H1 (cell line): ENCODE measurements around the gene SLC24A3. TPM values are rescaled to one million over a fixed set of nuclear protein-coding genes. Genes with fewer than 3 reads are reported as not detected.

ENCODE experiments used
- CTCF ChIA-PET: fragments of 300-600 bp; sonication (Branson Sonifier 250); formaldehyde crosslinking; loops from one replicate; lab custom pipeline; 2021; ENCODE audit not compliant: partially characterized antibody; lab: Charles Lee
- POLR2A ChIA-PET: fragments of 300-600 bp; sonication (Branson Sonifier 250); formaldehyde crosslinking; loops from one replicate; lab custom pipeline; 2021; ENCODE audit warnings: inconsistent platforms; ENCODE audit not compliant: partially characterized antibody; lab: Charles Lee
- DNase-seq, 2 experiments: peaks; one replicate each; pipeline versions ENCODE4 v3.0.0 to v3.0.0-alpha.2; 2010 to 2022; ENCODE audit warnings: low spot score in 2 of 2, low read depth in 1 of 2, mixed read lengths in 1 of 2
- FAIRE-seq: peaks from 2 replicates; lab custom pipeline; 2011; peaks lifted over from hg19 to GRCh38; lab: Jason Lieb, UNC
- H2AFZ ChIP-seq: 2 replicates; pipeline ENCODE4 v1.8.1; 2012; ENCODE audit warnings: low read length, inconsistent platforms
- H2AK5ac ChIP-seq: 2 replicates; pipeline ENCODE4 v1.6.1; 2013; ENCODE audit warnings: low read depth, low read length
- H2BK120ac ChIP-seq: replicated peaks from 2 replicates; pipeline ENCODE3; 2013; ENCODE audit warnings: low read depth, low read length, inconsistent platforms
- H2BK12ac ChIP-seq: 2 replicates; pipeline ENCODE4 v1.6.1; 2013; ENCODE audit warnings: low read depth, low read length
- H2BK15ac ChIP-seq: 2 replicates; pipeline ENCODE4 v1.6.1; 2013; ENCODE audit warnings: low read length
- H2BK20ac ChIP-seq: 2 replicates; pipeline ENCODE4 v1.6.1; 2013; ENCODE audit warnings: low read length
- H2BK5ac ChIP-seq: 2 replicates; pipeline ENCODE4 v1.6.1; 2013; ENCODE audit warnings: low read depth, low read length
- H3K14ac ChIP-seq: 2 replicates; pipeline ENCODE4 v1.6.1; 2013; ENCODE audit warnings: inconsistent platforms; ENCODE audit not compliant: insufficient read length
- H3K18ac ChIP-seq: 2 replicates; pipeline ENCODE4 v1.6.1; 2013; ENCODE audit warnings: low read length; ENCODE audit errors: extremely low read depth
- H3K23ac ChIP-seq: 2 replicates; pipeline ENCODE4 v1.6.1; 2013; ENCODE audit warnings: inconsistent platforms; ENCODE audit not compliant: insufficient read length
- H3K23me2 ChIP-seq: 2 replicates; pipeline ENCODE4 v1.6.1; 2013; ENCODE audit warnings: low read depth, low read length
- H3K27ac ChIP-seq: 2 replicates; pipeline ENCODE4 v1.6.1; 2011; ENCODE audit warnings: low read depth, low read length, inconsistent platforms
- H3K27me3 ChIP-seq, 4 experiments: replicated peaks in 1 of 4; 1 replicate in 1 of 4; 2 replicates in 3 of 4; pipeline versions ENCODE4 v1.6.1 to v1.8.1; 2011 to 2013; ENCODE audit warnings: low read length in 3 of 4, mild to moderate bottlenecking in 3 of 4, inconsistent platforms in 2 of 4, mixed read lengths in 2 of 4, moderate library complexity in 1 of 4; ENCODE audit not compliant: control insufficient read depth in 3 of 4, insufficient read depth in 3 of 4; ENCODE audit errors: extremely low read depth in 1 of 4
- H3K36me3 ChIP-seq, 4 experiments: 2 replicates each; pipeline versions ENCODE4 v1.6.1 to v1.8.1; 2011 to 2013; ENCODE audit warnings: mild to moderate bottlenecking in 4 of 4, low read length in 3 of 4, moderate library complexity in 2 of 4, control low read depth in 1 of 4, inconsistent platforms in 1 of 4; ENCODE audit not compliant: insufficient read depth in 4 of 4, control insufficient read depth in 2 of 4
- H3K4ac ChIP-seq: replicated peaks from 2 replicates; pipeline ENCODE3; 2013; ENCODE audit warnings: low read length, low read depth, mixed read lengths, inconsistent platforms; ENCODE audit not compliant: insufficient read length
- H3K4me1 ChIP-seq, 4 experiments: replicated peaks in 1 of 4; 1 replicate in 1 of 4; 2 replicates in 3 of 4; pipeline versions ENCODE4 v1.6.1 to v1.8.1; 2011 to 2013; ENCODE audit warnings: low read length in 3 of 4, inconsistent platforms in 2 of 4, mixed read lengths in 1 of 4; ENCODE audit not compliant: insufficient read depth in 4 of 4, control insufficient read depth in 3 of 4
- H3K4me2 ChIP-seq, 2 experiments: 2 replicates each; pipeline versions ENCODE4 v1.6.1 to v1.8.1; 2011 to 2013; ENCODE audit warnings: low read depth in 2 of 2, low read length in 2 of 2, control low read depth in 1 of 2, inconsistent platforms in 1 of 2, mild to moderate bottlenecking in 1 of 2; ENCODE audit not compliant: insufficient read depth in 1 of 2
- H3K4me3 ChIP-seq, 4 experiments: fragments of 200-600, 300-600 bp in 1 of 4; sonication (generic), shearing (Covaris generic), sonication (Bioruptor Twin) in 1 of 4; 2 replicates each; pipeline versions ENCODE4 v1.5.1 to v1.8.1; 2011 to 2016; ENCODE audit warnings: low read length in 4 of 4, low read depth in 3 of 4, control low read depth in 2 of 4, inconsistent platforms in 2 of 4, mild to moderate bottlenecking in 2 of 4, mixed read lengths in 1 of 4, moderate library complexity in 1 of 4; ENCODE audit not compliant: insufficient read depth in 2 of 4; ENCODE audit errors: extremely low read depth in 1 of 4
- H3K56ac ChIP-seq: replicated peaks from 2 replicates; pipeline ENCODE3; 2013; ENCODE audit warnings: low read depth, mild to moderate bottlenecking, mixed read lengths, low read length, inconsistent platforms; ENCODE audit not compliant: insufficient read length
- H3K79me1 ChIP-seq: 2 replicates; pipeline ENCODE4 v1.6.1; 2013; ENCODE audit warnings: low read depth, low read length, control low read depth
- H3K79me2 ChIP-seq, 2 experiments: 2 replicates each; pipeline versions ENCODE4 v1.6.1 to v1.8.1; 2012 to 2013; ENCODE audit warnings: low read length in 2 of 2, mild to moderate bottlenecking in 2 of 2, inconsistent platforms in 1 of 2; ENCODE audit not compliant: insufficient read depth in 2 of 2, control insufficient read depth in 1 of 2
- H3K9ac ChIP-seq, 4 experiments: replicated peaks in 1 of 4; 1 replicate in 1 of 4; 2 replicates in 3 of 4; pipeline versions ENCODE4 v1.6.1 to v1.8.1; 2011 to 2013; ENCODE audit warnings: low read depth in 3 of 4, low read length in 3 of 4, control low read depth in 2 of 4, mild to moderate bottlenecking in 2 of 4, moderate library complexity in 2 of 4, inconsistent platforms in 1 of 4; ENCODE audit errors: extremely low read depth in 1 of 4
- H3K9me3 ChIP-seq, 2 experiments: 2 replicates each; pipeline versions ENCODE4 v1.6.1 to v1.8.1; 2012 to 2013; ENCODE audit warnings: mild to moderate bottlenecking in 2 of 2, moderate library complexity in 2 of 2, control low read depth in 1 of 2, inconsistent platforms in 1 of 2, low read depth in 1 of 2, low read length in 1 of 2, mixed read lengths in 1 of 2; ENCODE audit not compliant: insufficient read depth in 2 of 2
- H4K20me1 ChIP-seq, 2 experiments: replicated peaks in 1 of 2; 2 replicates each; pipeline versions ENCODE3 to v1.8.1; 2011 to 2013; ENCODE audit warnings: inconsistent platforms in 2 of 2, low read length in 2 of 2, mild to moderate bottlenecking in 1 of 2; ENCODE audit not compliant: insufficient read depth in 2 of 2, control insufficient read depth in 1 of 2
- H4K5ac ChIP-seq: 2 replicates; pipeline ENCODE4 v1.6.1; 2013; ENCODE audit warnings: low read length, low read depth, mixed read lengths, inconsistent platforms; ENCODE audit not compliant: insufficient read length
- H4K8ac ChIP-seq: 2 replicates; pipeline ENCODE4 v1.8.0; 2013; ENCODE audit warnings: mild to moderate bottlenecking, moderate library complexity, low read length, inconsistent platforms; ENCODE audit not compliant: insufficient read depth; ENCODE audit errors: extremely low read depth
- H4K91ac ChIP-seq: replicated peaks from 2 replicates; pipeline ENCODE3; 2013; ENCODE audit warnings: low read length, mixed read lengths, inconsistent platforms; ENCODE audit not compliant: insufficient read length
- BACH1 ChIP-seq: IDR thresholded peaks from 2 replicates; pipeline ENCODE4 v1.6.1; 2012; ENCODE audit warnings: low read length, improper control_type of control experiment
- BCL11A ChIP-seq, 2 experiments: IDR thresholded peaks; one replicate each; pipeline ENCODE4 v1.6.1; 2011; ENCODE audit warnings: low read depth in 2 of 2, low read length in 2 of 2, mild to moderate bottlenecking in 2 of 2
- EGR1 ChIP-seq: IDR thresholded peaks from 2 replicates; pipeline ENCODE4 v1.6.1; 2011; ENCODE audit warnings: low read depth, low read length, borderline replicate concordance
- GTF2F1 ChIP-seq: IDR thresholded peaks from 2 replicates; pipeline ENCODE4 v1.6.1; 2012; ENCODE audit warnings: low read depth, low read length, improper control_type of control experiment, borderline replicate concordance
- MAFK ChIP-seq: IDR thresholded peaks from 2 replicates; pipeline ENCODE4 v1.6.1; 2012; ENCODE audit warnings: low read depth, mild to moderate bottlenecking, improper control_type of control experiment, low read length
- RFX5 ChIP-seq: IDR thresholded peaks from 2 replicates; pipeline ENCODE4 v1.6.1; 2011; ENCODE audit warnings: low read depth, low read length, improper control_type of control experiment, borderline replicate concordance
- RNF2 ChIP-seq: fragments of 200-900, 300-1000 bp; sonication (generic); IDR thresholded peaks from 2 replicates; pipeline ENCODE4 v1.7.1; 2016; ENCODE audit warnings: borderline replicate concordance, low read depth, mild to moderate bottlenecking, antibody characterized with exemption, low read length; ENCODE audit not compliant: poor library complexity, severe bottlenecking; ENCODE audit errors: missing control alignments
- SP1 ChIP-seq: IDR thresholded peaks from 2 replicates; pipeline ENCODE4 v1.6.1; 2011; ENCODE audit warnings: low read depth, low read length
- SUZ12 ChIP-seq: fragments of 200-600 bp; sonication (generic); IDR thresholded peaks from 2 replicates; pipeline ENCODE4 v1.6.1; 2012; ENCODE audit warnings: mild to moderate bottlenecking, inconsistent platforms, low read length, moderate library complexity, mixed read lengths
- TAF7 ChIP-seq: optimal IDR thresholded peaks from 2 replicates; pipeline ENCODE3; 2011; ENCODE audit warnings: low read depth, mild to moderate bottlenecking, inconsistent platforms, low read length, moderate library complexity, borderline replicate concordance
- YY1 ChIP-seq: IDR thresholded peaks from 2 replicates; pipeline ENCODE4 v1.6.1; 2011; ENCODE audit warnings: low read depth, mild to moderate bottlenecking, low read length
- ZNF274 ChIP-seq: IDR thresholded peaks from 2 replicates; pipeline ENCODE4 v1.7.0; 2012; ENCODE audit warnings: low read length, borderline replicate concordance; ENCODE audit errors: extremely low read depth
- WGBS, 2 experiments: shearing (Covaris generic) in 1 of 2; methylation state at CpG; one replicate each; pipeline versions ENCODE4 v1.1.6 to v1.1.7; 2013 to 2015; ENCODE audit warnings: low lambda C conversion rate in 2 of 2, mixed read lengths in 2 of 2, inconsistent platforms in 1 of 2, low coverage in 1 of 2, missing lambda C conversion rate in 1 of 2; ENCODE audit not compliant: insufficient replicate concordance in 2 of 2, insufficient coverage in 1 of 2, insufficient read length in 1 of 2; ENCODE audit errors: extremely low coverage in 1 of 2, missing lambda C conversion rate in 1 of 2; 5-methylcytosine and 5-hydroxymethylcytosine counted together
- polyA plus RNA-seq, 7 experiments: library from polyadenylated mRNA; depleted of rRNA in 3 of 7; stranded (reverse) in 5 of 7; unstranded in 2 of 7; fragments of >200 nt in 5 of 7; fragments of 200-250 nt in 2 of 7; gene quantifications; 1 replicate in 5 of 7; 2 replicates in 1 of 7; 4 replicates in 1 of 7; pipeline versions ENCODE4 v1.2.1 to v1.2.3, GENCODE V29; 2011 to 2013; ENCODE audit warnings: missing spikeins in 2 of 7, mixed read lengths in 2 of 7
- total RNA-seq: library from RNA; stranded (reverse); fragmentation: NEBNext Ultra II Directional; extraction: Animal tissue kit (Norgen Biotek cat#: 25700); gene quantifications from 2 replicates; pipeline ENCODE4 v1.2.1, GENCODE V29; 2021
- TF ChIP-seq, protein P1 (sequence below): IDR thresholded peaks from 2 replicates; pipeline ENCODE4 v1.6.1; 2012; ENCODE audit warnings: inconsistent platforms

Gene SLC24A3
- total and polyA plus RNA-seq, 2 of the 8 experiments (the other 6 are each of a cell fraction or from before 2014, with no cell fraction given) = 4.5 to 6.3 TPM

DNA sequence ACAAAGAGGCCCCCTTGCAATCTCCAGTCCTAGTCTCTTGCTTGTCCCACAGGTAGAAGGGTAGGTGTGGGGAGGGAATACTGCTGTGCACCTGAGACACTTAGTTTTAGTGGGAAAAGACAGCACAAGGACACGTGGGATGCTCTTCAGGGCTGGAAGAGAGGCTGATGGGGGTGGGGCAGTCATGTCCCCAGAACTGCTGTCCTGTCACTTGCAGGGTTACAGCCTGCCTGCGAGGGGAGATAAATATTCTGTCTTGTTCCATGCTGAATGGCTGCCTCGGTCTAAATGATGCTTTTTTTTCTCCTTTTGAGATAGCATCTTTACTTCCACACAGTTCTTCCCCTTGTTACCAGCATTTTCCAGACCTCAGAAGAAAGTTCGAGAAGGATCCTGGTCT lies 106.2 kb downstream of the SLC24A3 start:
- Histone ChIP-seq H3K56ac (no peak overlapping the region), H2BK5ac (no peak overlapping the region), H2BK20ac (no peak overlapping the region), H3K4me2 (no peak overlapping the region), H2BK12ac (no peak overlapping the region), H3K79me2 (no peaks in the 10 kb centered on the region), H3K4ac (no peak overlapping the region), H3K27me3 (no peaks in the 10 kb centered on the region), H3K4me3 (no peak overlapping the region), H3K23ac (no peak overlapping the region), H3K9me3 (no peaks in the 10 kb centered on the region), H2AFZ (no peak overlapping the region), H3K9ac (no peak overlapping the region), H3K14ac (no peak overlapping the region), H3K27ac (no peak overlapping the region), H4K5ac (no peak overlapping the region), H3K23me2 (no peaks in the 10 kb centered on the region), H2AK5ac (no peak overlapping the region), H4K91ac (no peak overlapping the region), H4K8ac (no peak overlapping the region), H4K20me1 (no peaks in the 10 kb centered on the region), H2BK15ac (no peak overlapping the region), H3K4me1 (no peaks in the 10 kb centered on the region), H2BK120ac (no peak overlapping the region), H3K79me1 (no peaks in the 10 kb centered on the region), H3K36me3 (no peaks in the 10 kb centered on the region; a peak in 1 of 8 replicates), H3K18ac (no peak overlapping the region)
- ChIA-PET CTCF (no interaction called here), POLR2A (no interaction called here)
- WGBS, 2 experiments = 98% methylated on average over 4 of the region's 4 CpGs; no CpG with 5 or more reads in 1 of the 2 experiments
- FAIRE-seq (no peak), DNase-seq (no peak)
- TF ChIP-seq SP1 (no peak), SUZ12 (no peak), YY1 (no peak), EGR1 (no peak), TAF7 (no peak), BCL11A (IDR thresholded peaks at IDR 0.05; ENCODE audit: low read depth in 2 of 2, low read length in 2 of 2) (no peak), RNF2 (no peak), MAFK (no peak), GTF2F1 (no peak), BACH1 (no peak), ZNF274 (no peak), RFX5 (no peak)
- TF ChIP-seq, protein P1, sequence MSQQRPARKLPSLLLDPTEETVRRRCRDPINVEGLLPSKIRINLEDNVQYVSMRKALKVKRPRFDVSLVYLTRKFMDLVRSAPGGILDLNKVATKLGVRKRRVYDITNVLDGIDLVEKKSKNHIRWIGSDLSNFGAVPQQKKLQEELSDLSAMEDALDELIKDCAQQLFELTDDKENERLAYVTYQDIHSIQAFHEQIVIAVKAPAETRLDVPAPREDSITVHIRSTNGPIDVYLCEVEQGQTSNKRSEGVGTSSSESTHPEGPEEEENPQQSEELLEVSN = no peak
